Ascending aorta (tissue), 2 donors: ENCODE results near the gene CD6. TPM values are rescaled to one million over a fixed set of nuclear protein-coding genes. Genes with fewer than 3 reads are reported as not detected.

Experiments
- DNase-seq, 2 donors: peaks; one replicate each; pipeline ENCODE4 v3.0.0-alpha.2; 2019; ENCODE audit warnings: low spot score in 2 of 2
- H3K27ac ChIP-seq, 2 donors: fragments of 200-600 bp; sonication (generic); one replicate each; pipeline ENCODE4 v1.5.1; 2016 to 2017; ENCODE audit warnings: mild to moderate bottlenecking in 1 of 2
- H3K27me3 ChIP-seq: fragments of 200-600 bp; sonication (generic); one replicate; pipeline ENCODE4 v1.5.1; 2017
- H3K36me3 ChIP-seq, 2 donors: fragments of 200-600 bp; sonication (generic); one replicate each; pipeline ENCODE4 v1.5.1; 2016
- H3K4me1 ChIP-seq, 2 donors: fragments of 200-600 bp; sonication (generic); one replicate each; pipeline ENCODE4 v1.5.1; 2016 to 2017; ENCODE audit warnings: mild to moderate bottlenecking in 1 of 2
- H3K4me3 ChIP-seq, 2 donors: fragments of 200-600 bp; sonication (generic); one replicate each; pipeline ENCODE4 v1.5.1; 2016 to 2017; ENCODE audit warnings: mild to moderate bottlenecking in 1 of 2
- H3K9me3 ChIP-seq, 2 donors: fragments of 200-600 bp; sonication (generic); one replicate each; pipeline ENCODE4 v1.5.1; 2016
- intact Hi-C: fragments of 100-400 bp; cut with DNase I; formaldehyde crosslinking; loops from one replicate; pipeline ENCODE4 v1.15.1; 2023
- total RNA-seq: library from RNA; depleted of rRNA; stranded (reverse); fragments of >200 nt; gene quantifications from one replicate; pipeline ENCODE4 v1.1.0, GENCODE V29; 2016
- TF ChIP-seq, protein P1 (sequence below), 3 experiments: fragments of 200-600 bp in 2 of 3; fragments of 450-650 bp in 1 of 3; sonication (generic) in 2 of 3; IDR thresholded peaks; one replicate each; pipeline ENCODE4 v1.5.1; 2016 to 2019; ENCODE audit warnings: antibody characterized with exemption in 3 of 3, mild to moderate bottlenecking in 1 of 3, moderate library complexity in 1 of 3

CD6 gene
- total RNA-seq, 1 donor from 2014 or later: not detected

DNA sequence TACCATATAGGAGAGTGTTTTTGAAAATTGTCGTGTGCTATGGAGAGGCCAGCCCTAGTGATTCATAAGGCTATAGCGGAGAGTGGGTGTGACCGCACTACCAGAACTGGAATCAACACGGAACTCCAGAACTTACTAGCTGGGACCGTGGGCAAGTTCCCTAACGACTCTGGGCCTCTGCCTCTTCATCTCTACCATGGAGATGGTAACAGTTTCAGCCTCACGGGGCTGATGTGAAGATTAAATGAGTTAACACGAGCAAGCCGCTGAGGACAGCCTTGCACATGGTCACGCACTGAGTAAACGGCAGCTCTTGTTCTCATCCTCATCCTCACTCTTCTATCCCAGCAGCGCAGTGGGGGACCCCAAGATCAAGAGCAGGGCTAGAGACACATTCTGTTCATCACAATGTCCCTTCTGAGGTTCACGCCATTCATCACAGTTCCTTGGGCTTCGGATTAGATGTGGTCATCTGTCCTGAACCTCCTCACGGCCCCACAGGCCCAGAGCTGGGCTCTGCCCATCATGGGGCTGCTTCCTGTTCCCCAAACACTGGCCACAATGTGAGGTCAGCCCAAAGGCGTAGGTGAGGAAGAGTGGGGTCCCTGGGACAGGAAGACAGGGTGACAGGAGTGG lies 83.6 kb downstream of the CD6 start:
- no peaks in the 10 kb centered on the region for H3K36me3 ChIP-seq
- H3K9me3 ChIP-seq: no peaks in the 10 kb centered on the region
- intact Hi-C loops: no loop called here
- no peak overlapping the region for H3K4me3 ChIP-seq
- no peak overlapping the region for H3K27ac ChIP-seq
- TF ChIP-seq, protein P1, sequence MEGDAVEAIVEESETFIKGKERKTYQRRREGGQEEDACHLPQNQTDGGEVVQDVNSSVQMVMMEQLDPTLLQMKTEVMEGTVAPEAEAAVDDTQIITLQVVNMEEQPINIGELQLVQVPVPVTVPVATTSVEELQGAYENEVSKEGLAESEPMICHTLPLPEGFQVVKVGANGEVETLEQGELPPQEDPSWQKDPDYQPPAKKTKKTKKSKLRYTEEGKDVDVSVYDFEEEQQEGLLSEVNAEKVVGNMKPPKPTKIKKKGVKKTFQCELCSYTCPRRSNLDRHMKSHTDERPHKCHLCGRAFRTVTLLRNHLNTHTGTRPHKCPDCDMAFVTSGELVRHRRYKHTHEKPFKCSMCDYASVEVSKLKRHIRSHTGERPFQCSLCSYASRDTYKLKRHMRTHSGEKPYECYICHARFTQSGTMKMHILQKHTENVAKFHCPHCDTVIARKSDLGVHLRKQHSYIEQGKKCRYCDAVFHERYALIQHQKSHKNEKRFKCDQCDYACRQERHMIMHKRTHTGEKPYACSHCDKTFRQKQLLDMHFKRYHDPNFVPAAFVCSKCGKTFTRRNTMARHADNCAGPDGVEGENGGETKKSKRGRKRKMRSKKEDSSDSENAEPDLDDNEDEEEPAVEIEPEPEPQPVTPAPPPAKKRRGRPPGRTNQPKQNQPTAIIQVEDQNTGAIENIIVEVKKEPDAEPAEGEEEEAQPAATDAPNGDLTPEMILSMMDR (IDR thresholded peaks at IDR 0.05): no peak
- no peaks in the 10 kb centered on the region for H3K4me1 ChIP-seq
- no peak for DNase-seq
- H3K27me3 ChIP-seq: no peaks in the 10 kb centered on the region

- Histone ChIP-seq H3K27ac (no peak overlapping the region), H3K4me3 (no peak overlapping the region), H3K36me3 (no peaks in the 10 kb centered on the region), H3K9me3 (no peaks in the 10 kb centered on the region), H3K4me1 (no peaks in the 10 kb centered on the region), H3K27me3 (no peaks in the 10 kb centered on the region)
- TF ChIP-seq, protein P1 (IDR thresholded peaks at IDR 0.05): no peak
- intact Hi-C loops: no loop called here
- DNase-seq: no peak
Measured at GRCh38 chr11:61055776-61056175, 84.3 kb downstream of the CD6 start.

DNA sequence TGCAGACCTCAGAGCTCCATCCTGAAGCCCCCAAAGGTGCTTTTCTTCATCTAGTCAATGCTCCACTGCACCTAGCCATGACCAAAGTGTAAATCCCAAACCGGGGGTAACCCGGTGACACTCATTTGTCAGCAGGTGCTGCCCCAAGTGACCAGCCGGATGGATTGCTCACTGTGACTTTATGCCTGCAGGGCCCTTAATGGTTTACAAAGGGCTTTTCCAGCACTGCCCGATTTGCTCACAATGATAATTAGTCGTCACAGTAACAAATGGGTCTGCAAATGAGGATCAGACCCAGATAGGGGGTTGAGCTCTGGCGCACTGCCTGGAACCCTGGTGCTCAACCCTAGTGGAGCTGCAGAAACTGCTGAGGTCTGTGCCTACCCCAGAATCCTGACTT lies 85.1 kb downstream of the CD6 start:
- Histone ChIP-seq H3K36me3 (no peaks in the 10 kb centered on the region), H3K27me3 (no peaks in the 10 kb centered on the region), H3K4me3 (no peak overlapping the region), H3K27ac (no peak overlapping the region), H3K4me1 (no peaks in the 10 kb centered on the region), H3K9me3 (no peaks in the 10 kb centered on the region)
- TF ChIP-seq, protein P1 (IDR thresholded peaks at IDR 0.05): no peak
- DNase-seq: no peak
- intact Hi-C loops: no loop called here

DNA sequence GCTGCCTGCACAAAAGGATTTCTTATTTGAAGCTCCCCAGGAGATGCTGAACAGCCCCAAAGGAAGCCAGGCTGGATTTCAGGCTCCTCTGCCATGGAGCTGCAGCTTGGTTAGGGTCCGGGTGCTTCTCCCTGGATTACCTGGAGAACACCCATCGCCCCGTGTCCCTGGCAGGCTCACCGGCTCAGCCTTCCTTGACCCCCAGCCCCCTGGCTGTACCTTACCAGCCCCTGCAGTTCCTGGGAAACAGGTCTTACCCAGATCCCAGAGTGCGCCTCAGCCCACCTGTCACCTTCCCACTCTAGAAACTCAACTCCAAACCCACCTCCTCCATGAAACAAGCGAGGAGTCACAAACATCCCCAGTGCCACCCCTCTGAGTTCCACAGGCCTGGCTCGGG lies 85.5 kb downstream of the CD6 start:
- Histone ChIP-seq H3K9me3 (no peaks in the 10 kb centered on the region), H3K27ac (no peak overlapping the region), H3K36me3 (no peaks in the 10 kb centered on the region), H3K4me3 (no peak overlapping the region), H3K4me1 (no peaks in the 10 kb centered on the region), H3K27me3 (no peaks in the 10 kb centered on the region)
- TF ChIP-seq, protein P1 (IDR thresholded peaks at IDR 0.05): no peak
- DNase-seq: no peak
- intact Hi-C loops: no loop called here

DNA sequence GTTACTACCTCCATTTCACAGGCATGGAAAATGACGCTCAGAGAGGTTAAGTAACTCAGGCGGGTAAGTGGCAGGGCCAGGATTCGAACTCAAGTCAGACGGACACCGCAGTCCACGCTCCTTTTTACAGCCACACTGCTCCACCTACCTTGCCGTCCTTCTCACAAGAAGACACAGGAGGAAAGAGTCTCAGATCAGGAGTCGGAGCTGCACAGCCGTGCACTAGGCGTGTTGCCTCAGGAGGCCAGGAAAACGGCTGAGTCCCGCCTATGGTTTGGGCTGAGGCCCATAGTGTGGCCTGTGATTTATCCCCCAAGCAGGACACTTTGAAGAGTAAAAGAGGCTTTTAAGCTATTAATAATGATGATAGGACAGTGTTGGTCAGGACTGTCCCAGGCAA lies 86.1 kb downstream of the CD6 start:
- H3K4me1 ChIP-seq: no peaks in the 10 kb centered on the region
- no peak overlapping the region for H3K4me3 ChIP-seq
- H3K36me3 ChIP-seq: no peaks in the 10 kb centered on the region
- no peaks in the 10 kb centered on the region for H3K27me3 ChIP-seq
- TF ChIP-seq, protein P1 (IDR thresholded peaks at IDR 0.05): no peak
- intact Hi-C loops: no loop called here
- no peak overlapping the region for H3K27ac ChIP-seq
- H3K9me3 ChIP-seq: no peaks in the 10 kb centered on the region
- no peak for DNase-seq
